GM19025 (cell line): ENCODE data around the gene SPATS2L.

Source experiments
- ATAC-seq: cut with Tn5 transposase; IDR thresholded peaks from one replicate; pipeline ENCODE4 v1.9.1; 2021; ENCODE audit warnings: mild to moderate bottlenecking, low read depth, moderate library complexity; ENCODE audit not compliant: unreplicated experiment

Gene SPATS2L

GRCh38 chr2:200482194-200482593 is 175.7 kb downstream of the SPATS2L start:
- peak; percentile 66 for ATAC-seq

GRCh38 chr2:200483729-200484198 is 177.3 kb downstream of the SPATS2L start:
- no peak for ATAC-seq

- no peak for ATAC-seq
Measured at GRCh38 chr2:200484934-200485333, 178.4 kb downstream of the SPATS2L start.

GRCh38 chr2:200486529-200486928 is 180.0 kb downstream of the SPATS2L start:
- ATAC-seq, result no peak

- ATAC-seq, result no peak
Measured at GRCh38 chr2:200488169-200488568, 181.7 kb downstream of the SPATS2L start.

GRCh38 chr2:200490001-200490400 is 183.5 kb downstream of the SPATS2L start:
- ATAC-seq, result no peak

GRCh38 chr2:200492656-200493055 is 186.2 kb downstream of the SPATS2L start:
- no peak for ATAC-seq

GRCh38 chr2:200494048-200494447 is 187.6 kb downstream of the SPATS2L start:
- no peak for ATAC-seq

GRCh38 chr2:200496696-200497095 is 190.2 kb downstream of the SPATS2L start:
- ATAC-seq, result no peak

- no peak for ATAC-seq
Measured at GRCh38 chr2:200498402-200499162, 192.1 kb downstream of the SPATS2L start.

GRCh38 chr2:200502196-200502595 is 195.7 kb downstream of the SPATS2L start:
- no peak for ATAC-seq

- no peak for ATAC-seq
Measured at GRCh38 chr2:200506679-200507078, 200.2 kb downstream of the SPATS2L start.

- no peak for ATAC-seq
Measured at GRCh38 chr2:200507179-200507578, 200.7 kb downstream of the SPATS2L start.

- no peak for ATAC-seq
Measured at GRCh38 chr2:200509235-200509611, 202.7 kb downstream of the SPATS2L start.

GRCh38 chr2:200509612-200510433 is 203.3 kb downstream of the SPATS2L start, which contains the start of gene KCTD18:
Gene KCTD18 (minus strand): TSS chr2:200510068. CDS start chr2:200507016, 3,052 bp downstream.
- peak; percentile 99 for ATAC-seq

- no peak for ATAC-seq
Measured at GRCh38 chr2:200515155-200515554, 208.7 kb downstream of the SPATS2L start.

- ATAC-seq, result no peak
Measured at GRCh38 chr2:200523158-200523557, 216.7 kb downstream of the SPATS2L start.

GRCh38 chr2:200523604-200524003 is 217.1 kb downstream of the SPATS2L start:
- no peak for ATAC-seq

GRCh38 chr2:200525066-200525465 is 218.6 kb downstream of the SPATS2L start:
- ATAC-seq, result no peak

GRCh38 chr2:200525551-200525881 is 219.0 kb downstream of the SPATS2L start:
- ATAC-seq, result no peak

GRCh38 chr2:200525882-200526651 is 219.6 kb downstream of the SPATS2L start, which contains the start of gene SGO2:
Gene SGO2 (plus strand): TSS chr2:200526207. CDS start chr2:200532976, 6,769 bp downstream.
- peak; percentile 100 for ATAC-seq
